Gastroesophageal sphincter (tissue), 4 donors: Measurements from ENCODE around the gene HOXC12. TPM values are rescaled to one million over a fixed set of nuclear protein-coding genes. Genes with fewer than 3 reads are reported as not detected.

Source experiments
- ATAC-seq: fragments of 150-250 bp; one replicate; pipeline ENCODE4 v1.9.1; 2016; ENCODE audit warnings: mild to moderate bottlenecking, moderate library complexity
- H3K27ac ChIP-seq, 4 donors: fragments of 200-600 bp; sonication (generic) in 3 of 4; 1 replicate in 3 of 4; 2 replicates in 1 of 4; pipeline ENCODE4 v1.5.1; 2016 to 2019
- H3K27me3 ChIP-seq: fragments of 200-600 bp; sonication (generic); one replicate; pipeline ENCODE4 v1.5.1; 2019
- H3K36me3 ChIP-seq, 2 donors: fragments of 200-600 bp; sonication (generic); one replicate each; pipeline ENCODE4 v1.5.1; 2019; ENCODE audit warnings: control low read depth in 1 of 2
- H3K4me1 ChIP-seq, 3 donors: fragments of 200-600 bp; sonication (generic); 1 replicate in 2 of 3; 2 replicates in 1 of 3; pipeline ENCODE4 v1.5.1; 2016 to 2019; ENCODE audit warnings: control low read depth in 2 of 3
- H3K4me3 ChIP-seq, 2 donors: fragments of 200-600 bp; sonication (generic); one replicate each; pipeline ENCODE4 v1.5.1; 2019; ENCODE audit warnings: mild to moderate bottlenecking in 1 of 2, moderate library complexity in 1 of 2
- H3K9me3 ChIP-seq, 3 donors: fragments of 200-600 bp; sonication (generic); one replicate each; pipeline ENCODE4 v1.5.1; 2017 to 2019; ENCODE audit warnings: control low read depth in 2 of 3
- EP300 ChIP-seq: sonication (generic); formaldehyde crosslinking; IDR thresholded peaks from one replicate; pipeline ENCODE4 v1.6.1; 2017; ENCODE audit warnings: antibody characterized with exemption, mild to moderate bottlenecking
- POLR2A ChIP-seq, 2 donors: fragments of 450-650 bp; IDR thresholded peaks; one replicate each; pipeline ENCODE4 v1.6.1; 2017; ENCODE audit warnings: antibody characterized with exemption in 2 of 2, mild to moderate bottlenecking in 2 of 2, moderate library complexity in 1 of 2
- POLR2AphosphoS5 ChIP-seq: sonication (generic); formaldehyde crosslinking; IDR thresholded peaks from one replicate; pipeline ENCODE4 v1.6.1; 2017; ENCODE audit warnings: antibody characterized with exemption
- WGBS, 2 donors: methylation state at CpG; one replicate each; pipeline ENCODE4 v1.1.5; 2018; ENCODE audit warnings: low coverage in 1 of 2; 5-methylcytosine and 5-hydroxymethylcytosine counted together
- total RNA-seq, 4 donors: library from RNA; depleted of rRNA; stranded (reverse); fragments of >200 nt; gene quantifications; one replicate each; pipeline ENCODE4 v1.1.0, GENCODE V29; 2016
- TF ChIP-seq, protein P1 (sequence below), 4 experiments: fragments of 200-600 bp in 2 of 4; fragments of 450-650 bp in 2 of 4; sonication (generic) in 1 of 4; IDR thresholded peaks; one replicate each; pipeline ENCODE4 v1.5.1; 2017 to 2019; ENCODE audit warnings: antibody characterized with exemption in 4 of 4, mild to moderate bottlenecking in 2 of 4, moderate library complexity in 2 of 4

HOXC12 gene
- total RNA-seq, 4 donors from 2014 or later = not detected

- H3K27me3 ChIP-seq = peaks cover 100% of the 10 kb centered on the region
- ATAC-seq = no peak
- no peak overlapping the region for H3K27ac ChIP-seq
- H3K9me3 ChIP-seq = peaks cover 0 to 6% (median 0%) of the 10 kb centered on the region in 3 donors
- no peak overlapping the region for H3K4me3 ChIP-seq
- H3K36me3 ChIP-seq = no peaks in the 10 kb centered on the region
- peaks cover 0 to 30% (median 10%) of the 10 kb centered on the region in 3 donors for H3K4me1 ChIP-seq
- TF ChIP-seq POLR2AphosphoS5 (no peak), EP300 (no peak), POLR2A (IDR thresholded peaks at IDR 0.05) (no peak)
- TF ChIP-seq, protein P1, sequence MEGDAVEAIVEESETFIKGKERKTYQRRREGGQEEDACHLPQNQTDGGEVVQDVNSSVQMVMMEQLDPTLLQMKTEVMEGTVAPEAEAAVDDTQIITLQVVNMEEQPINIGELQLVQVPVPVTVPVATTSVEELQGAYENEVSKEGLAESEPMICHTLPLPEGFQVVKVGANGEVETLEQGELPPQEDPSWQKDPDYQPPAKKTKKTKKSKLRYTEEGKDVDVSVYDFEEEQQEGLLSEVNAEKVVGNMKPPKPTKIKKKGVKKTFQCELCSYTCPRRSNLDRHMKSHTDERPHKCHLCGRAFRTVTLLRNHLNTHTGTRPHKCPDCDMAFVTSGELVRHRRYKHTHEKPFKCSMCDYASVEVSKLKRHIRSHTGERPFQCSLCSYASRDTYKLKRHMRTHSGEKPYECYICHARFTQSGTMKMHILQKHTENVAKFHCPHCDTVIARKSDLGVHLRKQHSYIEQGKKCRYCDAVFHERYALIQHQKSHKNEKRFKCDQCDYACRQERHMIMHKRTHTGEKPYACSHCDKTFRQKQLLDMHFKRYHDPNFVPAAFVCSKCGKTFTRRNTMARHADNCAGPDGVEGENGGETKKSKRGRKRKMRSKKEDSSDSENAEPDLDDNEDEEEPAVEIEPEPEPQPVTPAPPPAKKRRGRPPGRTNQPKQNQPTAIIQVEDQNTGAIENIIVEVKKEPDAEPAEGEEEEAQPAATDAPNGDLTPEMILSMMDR (IDR thresholded peaks at IDR 0.05) = no peak
- WGBS, 2 donors = 7% methylated on average over 3 of the region's 10 CpGs; no CpG with 5 or more reads in 1 of the 2 donors
These were observed 4.3 kb upstream of the HOXC12 start for GRCh38 chr12:53950437-53950773.

GRCh38 chr12:53950789-53951576, 3.7 kb upstream of the HOXC12 start:
- peaks cover 0 to 34% (median 10%) of the 10 kb centered on the region in 3 donors for H3K4me1 ChIP-seq
- ATAC-seq = no peak
- H3K27ac ChIP-seq = no peak overlapping the region
- H3K27me3 ChIP-seq = peaks cover 100% of the 10 kb centered on the region
- TF ChIP-seq, protein P1 (IDR thresholded peaks at IDR 0.05) = no peak
- TF ChIP-seq POLR2A (IDR thresholded peaks at IDR 0.05) (no peak), POLR2AphosphoS5 (no peak), EP300 (no peak)
- H3K9me3 ChIP-seq = peaks cover 0 to 6% (median 0%) of the 10 kb centered on the region in 3 donors
- no peaks in the 10 kb centered on the region for H3K36me3 ChIP-seq
- WGBS, 2 donors = 0 to 4% methylated on average over 3 to 27 of the region's 34 CpGs
- H3K4me3 ChIP-seq = no peak overlapping the region

DNA sequence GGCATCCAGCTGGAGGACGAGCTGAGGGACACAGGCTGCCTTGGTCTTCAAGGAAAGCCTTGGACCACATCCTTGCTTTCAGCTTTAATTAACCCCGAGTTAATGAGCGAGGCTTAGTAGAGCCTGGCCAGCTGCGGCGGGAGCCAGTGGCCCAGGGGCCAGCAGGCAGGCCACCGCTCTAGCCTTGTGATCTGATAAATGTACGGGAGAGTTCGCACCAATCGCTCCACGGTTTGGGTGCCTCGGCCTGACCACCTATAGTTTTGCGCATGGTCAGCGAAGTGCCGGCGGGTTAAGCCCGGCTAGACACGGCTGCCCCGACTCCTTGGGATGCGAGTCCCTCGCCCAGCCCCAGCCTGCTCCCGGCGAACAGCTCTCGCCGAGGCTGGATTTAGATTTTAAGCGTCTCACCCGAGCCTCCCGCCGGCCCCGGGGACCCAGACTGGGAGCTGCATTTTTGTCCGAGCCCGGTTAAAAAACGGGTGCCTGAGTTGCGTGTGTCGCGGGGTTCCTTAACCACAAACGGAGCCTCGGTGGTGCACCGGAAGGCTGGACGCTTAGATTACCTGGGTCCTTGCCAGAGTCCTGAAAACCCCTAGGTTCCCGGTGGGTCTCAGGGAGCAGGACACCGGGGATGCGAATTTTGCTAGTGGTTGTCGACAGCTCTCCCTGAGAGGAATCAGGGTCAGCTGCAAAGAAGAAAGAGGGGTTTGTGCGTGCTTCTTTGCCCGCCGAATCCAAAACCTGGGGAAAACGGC, 2.9 kb upstream of the HOXC12 start:
- ATAC-seq = no peak
- peaks cover 0 to 6% (median 0%) of the 10 kb centered on the region in 3 donors for H3K9me3 ChIP-seq
- TF ChIP-seq, protein P1 (IDR thresholded peaks at IDR 0.05) = no peak
- no peak for TF ChIP-seq POLR2AphosphoS5
- TF ChIP-seq POLR2A (IDR thresholded peaks at IDR 0.05) = no peak
- no peak for TF ChIP-seq EP300
- H3K27ac ChIP-seq = no peak overlapping the region
- H3K4me1 ChIP-seq = peaks cover 0 to 34% (median 10%) of the 10 kb centered on the region in 3 donors
- H3K36me3 ChIP-seq = no peaks in the 10 kb centered on the region
- 4 to 13% methylated on average over 4 to 5 of the region's 47 CpGs for WGBS, 2 donors
- peaks cover 100% of the 10 kb centered on the region for H3K27me3 ChIP-seq
- H3K4me3 ChIP-seq = no peak overlapping the region

DNA sequence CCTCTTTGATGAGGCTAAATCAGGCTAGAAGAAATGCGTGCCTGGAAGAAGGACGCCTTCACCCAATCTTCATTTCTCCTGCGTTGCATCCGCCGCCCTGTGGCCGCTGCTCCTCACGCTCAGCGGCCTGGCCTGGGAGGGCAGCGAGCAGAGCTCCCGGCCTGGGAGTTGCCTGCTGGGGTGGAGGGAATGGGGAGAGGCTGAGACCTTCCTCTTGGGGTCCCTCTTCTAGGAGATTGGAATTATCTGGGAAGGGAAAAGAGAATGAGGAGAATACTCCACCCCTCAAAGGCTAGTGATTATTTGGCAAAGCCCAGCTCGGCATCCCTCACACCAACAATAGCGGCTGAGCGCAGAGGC, 2.4 kb upstream of the HOXC12 start:
- H3K4me1 ChIP-seq = peaks cover 0 to 34% (median 10%) of the 10 kb centered on the region in 3 donors
- ATAC-seq = no peak
- 23 to 28% methylated on average over 4 of the region's 13 CpGs for WGBS, 2 donors
- no peak overlapping the region for H3K4me3 ChIP-seq
- H3K27me3 ChIP-seq = peaks cover 100% of the 10 kb centered on the region
- TF ChIP-seq POLR2AphosphoS5 = no peak
- TF ChIP-seq, protein P1 (IDR thresholded peaks at IDR 0.05) = no peak
- TF ChIP-seq EP300 = no peak
- no peak for TF ChIP-seq POLR2A (IDR thresholded peaks at IDR 0.05)
- H3K36me3 ChIP-seq = no peaks in the 10 kb centered on the region
- H3K27ac ChIP-seq = no peak overlapping the region
- peaks cover 0 to 6% (median 0%) of the 10 kb centered on the region in 3 donors for H3K9me3 ChIP-seq
